Neutrophil (primary cell): ENCODE results near the gene AQP9.
"Not testable (repeated sequence)": the region's sequence is repeated elsewhere in the genome, so short reads cannot be mapped to it uniquely, and the experiment has no call there.

ENCODE experiments used
- H3K27ac ChIP-seq: fragments of 200-600 bp; sonication (generic); 2 replicates; pipeline ENCODE4 v1.5.1; 2016; ENCODE audit warnings: mild to moderate bottlenecking, moderate library complexity
- H3K27me3 ChIP-seq: fragments of 200-600 bp; sonication (generic); 2 replicates; pipeline ENCODE4 v1.6.0; 2016; ENCODE audit warnings: mild to moderate bottlenecking
- H3K36me3 ChIP-seq: fragments of 200-600 bp; sonication (generic); 2 replicates; pipeline ENCODE4 v1.5.1; 2017
- H3K4me1 ChIP-seq, 2 experiments: fragments of 200-600 bp in 1 of 2; sonication (generic) in 1 of 2; 1 replicate in 1 of 2; 2 replicates in 1 of 2; pipeline versions ENCODE4 v1.5.1 to v1.6.1; 2013 to 2016; ENCODE audit warnings: low read depth in 1 of 2, low read length in 1 of 2, mild to moderate bottlenecking in 1 of 2, moderate library complexity in 1 of 2; ENCODE audit not compliant: control insufficient read depth in 1 of 2, insufficient read depth in 1 of 2
- H3K4me3 ChIP-seq, 2 experiments: fragments of 200-600 bp in 1 of 2; sonication (generic) in 1 of 2; 1 replicate in 1 of 2; 2 replicates in 1 of 2; pipeline ENCODE4 v1.5.1; 2013 to 2016; ENCODE audit warnings: low read depth in 1 of 2, low read length in 1 of 2, mild to moderate bottlenecking in 1 of 2, moderate library complexity in 1 of 2
- H3K9me3 ChIP-seq: fragments of 200-600 bp; sonication (generic); 2 replicates; pipeline ENCODE4 v1.5.1; 2016
- TF ChIP-seq, protein P1 (sequence below): fragments of 200-600 bp; sonication (generic); IDR thresholded peaks from 2 replicates; pipeline ENCODE4 v1.5.1; 2016; ENCODE audit warnings: antibody characterized with exemption

Gene AQP9

DNA sequence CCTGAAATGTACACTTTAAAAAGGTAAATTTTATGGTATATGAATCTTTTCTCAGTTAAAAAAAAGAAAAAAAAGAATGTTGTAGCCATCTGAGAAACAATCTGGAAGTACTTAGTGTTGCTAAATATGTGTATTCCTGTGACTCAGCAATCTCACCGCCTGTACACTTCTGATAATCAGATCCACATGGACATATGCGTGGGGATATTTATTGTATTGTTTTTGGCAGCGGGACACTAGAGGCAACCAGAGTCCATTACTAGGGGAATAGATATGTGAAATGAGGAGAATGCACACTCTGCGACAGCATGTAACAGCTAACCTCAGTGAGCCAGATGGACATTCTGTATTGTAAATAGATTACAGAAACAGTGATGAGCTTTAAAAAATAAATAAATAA, 65.4 kb downstream of the AQP9 start:
- Histone ChIP-seq H3K27me3 (no peaks in the 10 kb centered on the region), H3K4me3 (no peak overlapping the region), H3K9me3 (no peaks in the 10 kb centered on the region), H3K27ac (no peak overlapping the region), H3K36me3 (no peaks in the 10 kb centered on the region), H3K4me1 (no peaks in the 10 kb centered on the region)
- TF ChIP-seq, protein P1, sequence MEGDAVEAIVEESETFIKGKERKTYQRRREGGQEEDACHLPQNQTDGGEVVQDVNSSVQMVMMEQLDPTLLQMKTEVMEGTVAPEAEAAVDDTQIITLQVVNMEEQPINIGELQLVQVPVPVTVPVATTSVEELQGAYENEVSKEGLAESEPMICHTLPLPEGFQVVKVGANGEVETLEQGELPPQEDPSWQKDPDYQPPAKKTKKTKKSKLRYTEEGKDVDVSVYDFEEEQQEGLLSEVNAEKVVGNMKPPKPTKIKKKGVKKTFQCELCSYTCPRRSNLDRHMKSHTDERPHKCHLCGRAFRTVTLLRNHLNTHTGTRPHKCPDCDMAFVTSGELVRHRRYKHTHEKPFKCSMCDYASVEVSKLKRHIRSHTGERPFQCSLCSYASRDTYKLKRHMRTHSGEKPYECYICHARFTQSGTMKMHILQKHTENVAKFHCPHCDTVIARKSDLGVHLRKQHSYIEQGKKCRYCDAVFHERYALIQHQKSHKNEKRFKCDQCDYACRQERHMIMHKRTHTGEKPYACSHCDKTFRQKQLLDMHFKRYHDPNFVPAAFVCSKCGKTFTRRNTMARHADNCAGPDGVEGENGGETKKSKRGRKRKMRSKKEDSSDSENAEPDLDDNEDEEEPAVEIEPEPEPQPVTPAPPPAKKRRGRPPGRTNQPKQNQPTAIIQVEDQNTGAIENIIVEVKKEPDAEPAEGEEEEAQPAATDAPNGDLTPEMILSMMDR: no peak

DNA sequence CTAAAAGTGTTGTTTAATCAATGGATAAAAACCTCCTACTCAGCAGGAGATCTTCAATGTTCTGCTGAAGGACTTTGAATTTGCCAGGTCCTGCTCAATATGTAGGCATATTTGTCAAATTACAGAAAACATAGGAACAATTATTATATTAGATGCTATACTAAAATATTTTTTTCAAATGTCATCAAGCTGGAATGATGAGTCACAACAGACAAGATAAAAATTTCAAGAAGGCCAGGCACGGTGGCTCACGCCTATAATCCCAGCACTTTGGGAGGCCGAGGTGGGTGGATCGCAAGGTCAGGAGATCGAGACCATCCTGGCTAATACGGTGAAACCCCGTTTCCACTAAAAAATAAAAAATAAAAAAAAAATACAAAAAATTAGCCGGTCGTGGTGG, 68.0 kb downstream of the AQP9 start:
- H3K27ac ChIP-seq: no peak overlapping the region
- TF ChIP-seq, protein P1: no peak
- no peaks in the 10 kb centered on the region for H3K27me3 ChIP-seq
- H3K4me3 ChIP-seq: no peak overlapping the region
- H3K9me3 ChIP-seq: no peaks in the 10 kb centered on the region
- no peaks in the 10 kb centered on the region for H3K36me3 ChIP-seq
- no peaks in the 10 kb centered on the region for H3K4me1 ChIP-seq

DNA sequence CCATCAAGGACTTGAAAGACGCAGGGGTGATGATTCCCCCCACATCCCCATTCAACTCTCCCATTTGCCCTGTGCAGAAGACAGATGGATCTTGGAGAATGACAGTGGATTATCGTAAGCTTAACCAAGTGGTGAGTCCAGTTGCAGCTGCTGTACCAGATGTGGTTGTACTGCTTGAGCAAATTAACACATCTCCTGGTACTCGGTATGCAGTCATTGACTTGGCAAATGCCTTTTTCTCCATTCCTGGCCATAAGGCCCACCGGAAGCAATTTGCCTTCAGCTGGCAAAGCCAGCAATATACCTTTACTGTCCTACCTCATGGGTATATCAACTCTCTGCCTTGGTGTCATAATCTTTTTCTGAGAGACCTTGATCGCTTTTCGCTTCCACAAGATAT, 70.0 kb downstream of the AQP9 start:
- H3K27ac ChIP-seq: not testable (repeated sequence)

DNA sequence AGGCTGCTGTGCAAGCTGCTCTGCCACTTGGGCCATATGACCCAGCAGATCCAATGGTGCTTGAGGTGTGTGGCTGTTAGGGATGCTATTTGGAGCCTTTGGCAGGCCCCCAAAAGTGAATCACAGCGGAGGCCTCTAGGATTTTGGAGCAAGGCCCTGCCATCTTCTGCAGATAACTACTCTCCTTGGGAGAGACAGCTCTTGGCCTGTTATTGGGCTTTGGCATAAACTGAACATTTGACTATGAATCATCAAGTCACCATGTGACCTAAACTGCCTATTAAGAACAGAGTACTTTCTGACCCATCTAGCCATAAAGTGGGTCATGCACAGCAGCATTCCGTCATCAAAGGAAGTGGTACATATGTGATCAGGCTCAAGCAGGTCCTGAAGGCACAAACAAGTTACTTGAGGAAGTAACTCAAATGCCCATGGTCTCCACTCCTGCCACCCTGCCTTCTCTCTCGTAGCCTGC, 70.9 kb downstream of the AQP9 start:
- not testable (repeated sequence) for H3K4me3 ChIP-seq, H3K27me3 ChIP-seq, H3K9me3 ChIP-seq, H3K36me3 ChIP-seq, H3K27ac ChIP-seq, H3K4me1 ChIP-seq

More for the DNA sequence above, 70.0 kb downstream of the AQP9 start:
- not testable (repeated sequence) for H3K4me1 ChIP-seq, H3K4me3 ChIP-seq, H3K27me3 ChIP-seq, H3K36me3 ChIP-seq, H3K9me3 ChIP-seq

DNA sequence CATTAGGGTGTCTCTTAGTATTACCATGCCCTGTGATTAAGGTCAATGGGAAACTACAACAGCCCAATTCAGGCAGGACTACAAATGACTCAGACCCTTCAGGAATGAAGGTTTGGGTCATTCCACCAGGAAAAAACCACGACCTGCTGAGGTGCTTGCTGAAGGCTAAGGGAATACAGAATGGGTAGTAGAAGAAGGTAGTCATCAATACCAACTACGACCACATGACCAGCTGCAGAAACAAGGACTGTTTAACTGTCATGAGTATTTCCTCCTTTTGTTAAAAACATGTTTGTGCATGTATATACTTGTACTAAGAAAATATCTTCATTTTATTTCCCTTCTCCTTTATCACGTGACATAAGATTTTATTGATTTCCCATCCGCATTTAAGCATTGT, 71.8 kb downstream of the AQP9 start:
- not testable (repeated sequence) for H3K27me3 ChIP-seq, H3K4me1 ChIP-seq, H3K36me3 ChIP-seq, H3K9me3 ChIP-seq, H3K4me3 ChIP-seq, H3K27ac ChIP-seq

DNA sequence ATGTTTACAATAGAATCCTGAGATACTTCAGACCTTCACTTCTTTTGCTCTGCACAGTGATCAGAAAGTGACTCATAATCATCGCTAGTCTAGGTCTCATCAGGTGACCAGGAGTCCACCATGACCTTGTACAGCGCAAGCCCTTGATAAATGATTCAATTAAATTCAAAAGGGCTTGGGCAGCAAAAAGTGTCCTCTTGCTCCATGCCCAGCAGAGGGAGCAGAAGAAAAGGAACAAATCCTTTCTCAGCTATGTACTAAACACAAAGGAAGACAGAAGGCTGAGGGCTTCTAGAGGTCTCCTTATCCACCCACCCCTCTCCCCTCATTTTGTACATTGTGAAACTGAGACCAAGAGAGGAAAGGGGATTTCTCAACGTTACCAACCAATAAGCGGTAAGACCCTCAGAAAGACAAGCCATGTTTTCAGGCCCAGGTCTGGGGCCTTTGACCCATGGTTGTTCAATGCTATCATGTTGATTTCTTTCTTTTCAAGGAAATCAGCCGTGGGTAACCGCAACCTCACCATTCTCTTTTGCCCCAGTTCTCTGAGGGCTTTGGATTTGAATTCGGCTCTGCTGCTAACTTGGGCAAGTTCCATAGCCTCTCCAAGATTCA, 74.8 kb downstream of the AQP9 start:
- Histone ChIP-seq H3K4me3 (no peak overlapping the region), H3K27me3 (no peaks in the 10 kb centered on the region), H3K27ac (no peak overlapping the region), H3K9me3 (no peaks in the 10 kb centered on the region), H3K36me3 (no peaks in the 10 kb centered on the region), H3K4me1 (no peaks in the 10 kb centered on the region)
- TF ChIP-seq, protein P1: no peak

DNA sequence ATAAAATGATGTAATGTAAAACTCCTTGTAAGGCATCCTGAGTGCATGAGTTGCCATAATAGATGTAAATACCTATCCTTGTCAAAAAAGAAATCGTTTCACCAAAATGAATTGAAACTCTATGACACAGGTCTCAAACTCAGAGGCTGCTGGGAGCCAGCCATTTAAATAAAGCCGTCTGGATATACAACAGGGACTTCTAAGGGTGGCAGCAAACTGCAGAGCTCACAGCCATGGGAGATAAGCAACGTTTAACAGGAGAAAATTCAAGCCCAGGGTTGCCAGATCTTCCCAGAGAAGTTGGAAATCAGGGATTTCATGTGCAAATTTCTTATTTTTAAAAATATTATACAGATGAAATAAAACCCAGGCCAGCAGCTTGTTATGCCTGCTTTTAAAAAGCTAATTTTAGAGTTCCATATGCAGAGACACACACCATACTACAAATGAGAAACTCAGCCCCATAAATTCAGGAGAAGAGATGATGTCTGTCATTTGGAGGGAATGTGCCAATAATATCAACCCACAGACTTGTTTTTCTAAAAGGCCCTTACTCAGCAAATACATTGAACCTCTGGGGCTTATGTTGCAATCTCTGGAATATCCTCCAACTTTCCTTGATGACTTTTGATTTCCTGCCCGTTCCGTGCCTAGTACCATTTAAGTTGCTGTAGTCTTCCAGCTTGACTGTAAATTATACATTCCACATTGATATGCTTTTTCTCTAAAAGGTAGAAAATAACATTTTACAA, 75.6 kb downstream of the AQP9 start:
- Histone ChIP-seq H3K27me3 (no peaks in the 10 kb centered on the region), H3K4me1 (no peaks in the 10 kb centered on the region), H3K27ac (no peak overlapping the region), H3K9me3 (no peaks in the 10 kb centered on the region), H3K36me3 (no peaks in the 10 kb centered on the region), H3K4me3 (no peak overlapping the region)
- TF ChIP-seq, protein P1: no peak
